Neural cell (in vitro differentiated cells): Measurements from ENCODE around the gene ELFN1.

Source experiments
- POLR2AphosphoS5 ChIP-seq: IDR thresholded peaks from 2 replicates; pipeline ENCODE4 v1.6.1; 2012
- RAD21 ChIP-seq: fragments of 450-650 bp; conservative IDR thresholded peaks from 2 replicates; pipeline ENCODE4 v1.6.1; 2014; ENCODE audit warnings: antibody characterized with exemption, mild to moderate bottlenecking, moderate library complexity
- TF ChIP-seq, protein P1 (sequence below): fragments of 450-650 bp; IDR thresholded peaks from 2 replicates; pipeline ENCODE4 v1.5.1; 2014; ENCODE audit warnings: antibody characterized with exemption, mild to moderate bottlenecking, moderate library complexity; ENCODE audit not compliant: poor library complexity, severe bottlenecking
- TF ChIP-seq, protein P2 (sequence below): IDR thresholded peaks from 2 replicates; pipeline ENCODE4 v1.6.1; 2012; ENCODE audit warnings: borderline replicate concordance

DNA sequence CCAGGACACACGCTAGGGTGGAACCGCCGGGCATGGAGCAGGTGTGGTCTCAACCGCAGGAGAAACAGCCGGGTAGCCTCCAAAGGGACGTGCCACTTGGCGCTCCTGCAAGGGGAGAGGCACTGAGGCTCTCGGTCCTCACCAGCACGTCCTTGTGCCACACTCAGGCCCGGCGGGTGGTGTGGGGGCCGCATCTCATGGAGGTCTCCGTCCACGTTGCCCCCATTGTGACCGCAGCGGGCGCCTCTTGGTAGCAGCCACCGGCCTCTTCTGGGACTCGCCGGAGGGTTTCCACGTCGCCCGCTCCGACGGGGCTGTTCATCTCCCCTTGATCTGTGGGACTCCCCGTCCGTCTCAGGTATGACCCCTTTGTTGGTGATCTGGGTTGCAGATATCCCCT lies 49.2 kb upstream of the ELFN1 start:
- TF ChIP-seq POLR2AphosphoS5, result no peak
- TF ChIP-seq, protein P1, sequence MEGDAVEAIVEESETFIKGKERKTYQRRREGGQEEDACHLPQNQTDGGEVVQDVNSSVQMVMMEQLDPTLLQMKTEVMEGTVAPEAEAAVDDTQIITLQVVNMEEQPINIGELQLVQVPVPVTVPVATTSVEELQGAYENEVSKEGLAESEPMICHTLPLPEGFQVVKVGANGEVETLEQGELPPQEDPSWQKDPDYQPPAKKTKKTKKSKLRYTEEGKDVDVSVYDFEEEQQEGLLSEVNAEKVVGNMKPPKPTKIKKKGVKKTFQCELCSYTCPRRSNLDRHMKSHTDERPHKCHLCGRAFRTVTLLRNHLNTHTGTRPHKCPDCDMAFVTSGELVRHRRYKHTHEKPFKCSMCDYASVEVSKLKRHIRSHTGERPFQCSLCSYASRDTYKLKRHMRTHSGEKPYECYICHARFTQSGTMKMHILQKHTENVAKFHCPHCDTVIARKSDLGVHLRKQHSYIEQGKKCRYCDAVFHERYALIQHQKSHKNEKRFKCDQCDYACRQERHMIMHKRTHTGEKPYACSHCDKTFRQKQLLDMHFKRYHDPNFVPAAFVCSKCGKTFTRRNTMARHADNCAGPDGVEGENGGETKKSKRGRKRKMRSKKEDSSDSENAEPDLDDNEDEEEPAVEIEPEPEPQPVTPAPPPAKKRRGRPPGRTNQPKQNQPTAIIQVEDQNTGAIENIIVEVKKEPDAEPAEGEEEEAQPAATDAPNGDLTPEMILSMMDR, result no peak
- TF ChIP-seq, protein P2, sequence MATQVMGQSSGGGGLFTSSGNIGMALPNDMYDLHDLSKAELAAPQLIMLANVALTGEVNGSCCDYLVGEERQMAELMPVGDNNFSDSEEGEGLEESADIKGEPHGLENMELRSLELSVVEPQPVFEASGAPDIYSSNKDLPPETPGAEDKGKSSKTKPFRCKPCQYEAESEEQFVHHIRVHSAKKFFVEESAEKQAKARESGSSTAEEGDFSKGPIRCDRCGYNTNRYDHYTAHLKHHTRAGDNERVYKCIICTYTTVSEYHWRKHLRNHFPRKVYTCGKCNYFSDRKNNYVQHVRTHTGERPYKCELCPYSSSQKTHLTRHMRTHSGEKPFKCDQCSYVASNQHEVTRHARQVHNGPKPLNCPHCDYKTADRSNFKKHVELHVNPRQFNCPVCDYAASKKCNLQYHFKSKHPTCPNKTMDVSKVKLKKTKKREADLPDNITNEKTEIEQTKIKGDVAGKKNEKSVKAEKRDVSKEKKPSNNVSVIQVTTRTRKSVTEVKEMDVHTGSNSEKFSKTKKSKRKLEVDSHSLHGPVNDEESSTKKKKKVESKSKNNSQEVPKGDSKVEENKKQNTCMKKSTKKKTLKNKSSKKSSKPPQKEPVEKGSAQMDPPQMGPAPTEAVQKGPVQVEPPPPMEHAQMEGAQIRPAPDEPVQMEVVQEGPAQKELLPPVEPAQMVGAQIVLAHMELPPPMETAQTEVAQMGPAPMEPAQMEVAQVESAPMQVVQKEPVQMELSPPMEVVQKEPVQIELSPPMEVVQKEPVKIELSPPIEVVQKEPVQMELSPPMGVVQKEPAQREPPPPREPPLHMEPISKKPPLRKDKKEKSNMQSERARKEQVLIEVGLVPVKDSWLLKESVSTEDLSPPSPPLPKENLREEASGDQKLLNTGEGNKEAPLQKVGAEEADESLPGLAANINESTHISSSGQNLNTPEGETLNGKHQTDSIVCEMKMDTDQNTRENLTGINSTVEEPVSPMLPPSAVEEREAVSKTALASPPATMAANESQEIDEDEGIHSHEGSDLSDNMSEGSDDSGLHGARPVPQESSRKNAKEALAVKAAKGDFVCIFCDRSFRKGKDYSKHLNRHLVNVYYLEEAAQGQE, result no peak
- TF ChIP-seq RAD21, result no peak
